Liver (tissue), 9 donors: ENCODE results near the gene SHOC1. TPM values are rescaled to one million over a fixed set of nuclear protein-coding genes. Genes with fewer than 3 reads are reported as not detected.

Experiments used
- DNase-seq: peaks from one replicate; pipeline ENCODE4 v3.0.0-alpha.2; 2017; ENCODE audit warnings: low spot score
- H3K27ac ChIP-seq, 2 donors: one replicate each; pipeline ENCODE4 v1.7.0; 2013; ENCODE audit warnings: inconsistent platforms in 2 of 2, low read length in 2 of 2, control low read depth in 1 of 2, low read depth in 1 of 2, mild to moderate bottlenecking in 1 of 2
- H3K27me3 ChIP-seq, 4 donors: one replicate each; pipeline versions ENCODE4 v1.6.1 to v1.7.0; 2013; ENCODE audit warnings: low read length in 3 of 4, inconsistent platforms in 1 of 4, mild to moderate bottlenecking in 1 of 4, moderate library complexity in 1 of 4; ENCODE audit not compliant: control insufficient read depth in 4 of 4, insufficient read depth in 4 of 4
- H3K36me3 ChIP-seq, 4 donors: one replicate each; pipeline versions ENCODE4 v1.6.1 to v1.7.0; 2013; ENCODE audit warnings: low read length in 3 of 4, mild to moderate bottlenecking in 3 of 4, low read depth in 1 of 4, moderate library complexity in 1 of 4; ENCODE audit not compliant: control insufficient read depth in 4 of 4, insufficient read depth in 3 of 4
- H3K4me1 ChIP-seq, 4 donors: one replicate each; pipeline versions ENCODE4 v1.6.1 to v1.7.0; 2013; ENCODE audit warnings: low read length in 3 of 4, mild to moderate bottlenecking in 3 of 4, moderate library complexity in 1 of 4; ENCODE audit not compliant: control insufficient read depth in 4 of 4, insufficient read depth in 4 of 4
- H3K4me3 ChIP-seq, 3 donors: one replicate each; pipeline versions ENCODE4 v1.6.1 to v1.7.0; 2013; ENCODE audit warnings: low read length in 3 of 3, control low read depth in 1 of 3, low read depth in 1 of 3, mild to moderate bottlenecking in 1 of 3
- H3K9ac ChIP-seq, 2 donors: one replicate each; pipeline ENCODE4 v1.7.0; 2013; ENCODE audit warnings: low read length in 2 of 2, mild to moderate bottlenecking in 2 of 2, moderate library complexity in 2 of 2, control low read depth in 1 of 2, low read depth in 1 of 2
- H3K9me3 ChIP-seq, 4 donors: one replicate each; pipeline versions ENCODE4 v1.6.1 to v1.7.0; 2013; ENCODE audit warnings: low read length in 3 of 4; ENCODE audit not compliant: control insufficient read depth in 4 of 4
- FOXA1 ChIP-seq: IDR thresholded peaks from 2 replicates; pipeline ENCODE4 v1.6.1; 2016; ENCODE audit warnings: antibody characterized with exemption
- FOXA2 ChIP-seq: IDR thresholded peaks from 2 replicates; pipeline ENCODE4 v1.6.1; 2016; ENCODE audit warnings: antibody characterized with exemption
- HNF4A ChIP-seq, 2 donors: conservative IDR thresholded peaks; 2 replicates each; pipeline ENCODE4 v1.6.1; 2016; ENCODE audit warnings: antibody characterized with exemption in 2 of 2, mild to moderate bottlenecking in 2 of 2
- JUND ChIP-seq, 2 donors: IDR thresholded peaks; 2 replicates each; pipeline ENCODE4 v1.6.1; 2016; ENCODE audit warnings: antibody characterized with exemption in 2 of 2
- RXRA ChIP-seq, 2 donors: IDR thresholded peaks; 2 replicates each; pipeline ENCODE4 v1.6.1; 2017 to 2018; ENCODE audit warnings: antibody characterized with exemption in 2 of 2, mild to moderate bottlenecking in 1 of 2
- SP1 ChIP-seq: IDR thresholded peaks from 2 replicates; pipeline ENCODE4 v1.6.1; 2018; ENCODE audit warnings: antibody characterized with exemption, mild to moderate bottlenecking
- TAF1 ChIP-seq: conservative IDR thresholded peaks from 2 replicates; pipeline ENCODE4 v1.6.1; 2016; ENCODE audit warnings: antibody characterized with exemption, mild to moderate bottlenecking
- YY1 ChIP-seq: IDR thresholded peaks from 2 replicates; pipeline ENCODE4 v1.6.1; 2016; ENCODE audit warnings: antibody characterized with exemption, mild to moderate bottlenecking
- WGBS: extraction: QIAGEN DNeasy Blood & Tissue Kit; methylation state at CpG from one replicate; pipeline ENCODE4 v1.1.7; 2013; 5-methylcytosine and 5-hydroxymethylcytosine counted together
- polyA plus RNA-seq, 2 donors: library from polyadenylated mRNA; stranded (reverse) in 1 of 2; unstranded in 1 of 2; fragments of 200-250 nt in 1 of 2; fragments of >200 nt in 1 of 2; fragmentation: Nextera tagmentation in 1 of 2; extraction: Ambion mirVana in 1 of 2; gene quantifications; one replicate each; pipeline versions ENCODE4 v1.2.1 to v1.2.3, GENCODE V29; 2013 to 2015
- total RNA-seq, 2 donors: library from RNA; depleted of rRNA; stranded (reverse); fragments of >200 nt; gene quantifications; one replicate each; pipeline ENCODE4 v1.2.3, GENCODE V29; 2014
- TF ChIP-seq, protein P1 (sequence below): IDR thresholded peaks from 2 replicates; pipeline ENCODE4 v1.6.1; 2016; ENCODE audit warnings: antibody characterized with exemption, mild to moderate bottlenecking
- TF ChIP-seq, protein P2 (sequence below): fragments of 150-350 bp; IDR thresholded peaks from 2 replicates; pipeline ENCODE4 v1.5.1; 2017; ENCODE audit warnings: improper control_type of control experiment, low read depth, low read length; ENCODE audit not compliant: missing input control
- TF ChIP-seq, protein P3 (sequence below): IDR thresholded peaks from 2 replicates; pipeline ENCODE4 v1.6.1; 2016; ENCODE audit warnings: antibody characterized with exemption
- TF ChIP-seq, protein P4 (sequence below): IDR thresholded peaks from 2 replicates; pipeline ENCODE4 v1.6.1; 2016; ENCODE audit warnings: antibody characterized with exemption
- TF ChIP-seq, protein P5 (sequence below): IDR thresholded peaks from 2 replicates; pipeline ENCODE4 v1.6.1; 2016; ENCODE audit warnings: antibody characterized with exemption
- donor health status: healthy.
- donor health status: healthy.
- donor health status: healthy.
- donor health status: healthy.
- donor health status: healthy.

Gene SHOC1
- total and polyA plus RNA-seq, 4 donors = 0.13 TPM; not detected in 3

DNA sequence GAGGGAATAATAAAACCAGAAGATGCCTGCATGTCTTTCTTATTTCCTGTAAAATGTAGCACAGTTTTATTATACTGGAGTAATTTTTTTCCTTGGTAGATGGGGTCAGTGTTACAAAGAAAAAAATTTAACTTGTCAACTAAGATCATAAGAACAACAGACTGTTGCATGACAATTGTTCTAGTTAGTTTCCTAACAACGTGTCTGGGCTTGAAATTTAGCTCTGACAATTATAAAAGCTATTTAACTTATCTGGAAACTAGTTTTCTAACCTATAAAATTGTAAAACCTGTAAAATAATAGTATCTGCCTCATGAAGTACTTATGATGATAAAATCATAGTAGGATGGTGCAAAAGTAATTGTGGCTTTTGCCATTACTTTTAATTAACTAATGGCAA lies 4.9 kb downstream of the SHOC1 start:
- Histone ChIP-seq H3K4me1 (no peaks in the 10 kb centered on the region), H3K36me3 (no peaks in the 10 kb centered on the region), H3K27ac (no peak overlapping the region), H3K9ac (no peak overlapping the region), H3K27me3 (no peaks in the 10 kb centered on the region), H3K4me3 (no peak overlapping the region), H3K9me3 (no peaks in the 10 kb centered on the region)
- WGBS = 90% methylated on average over 1 of the region's 1 CpG
- TF ChIP-seq, protein P1, sequence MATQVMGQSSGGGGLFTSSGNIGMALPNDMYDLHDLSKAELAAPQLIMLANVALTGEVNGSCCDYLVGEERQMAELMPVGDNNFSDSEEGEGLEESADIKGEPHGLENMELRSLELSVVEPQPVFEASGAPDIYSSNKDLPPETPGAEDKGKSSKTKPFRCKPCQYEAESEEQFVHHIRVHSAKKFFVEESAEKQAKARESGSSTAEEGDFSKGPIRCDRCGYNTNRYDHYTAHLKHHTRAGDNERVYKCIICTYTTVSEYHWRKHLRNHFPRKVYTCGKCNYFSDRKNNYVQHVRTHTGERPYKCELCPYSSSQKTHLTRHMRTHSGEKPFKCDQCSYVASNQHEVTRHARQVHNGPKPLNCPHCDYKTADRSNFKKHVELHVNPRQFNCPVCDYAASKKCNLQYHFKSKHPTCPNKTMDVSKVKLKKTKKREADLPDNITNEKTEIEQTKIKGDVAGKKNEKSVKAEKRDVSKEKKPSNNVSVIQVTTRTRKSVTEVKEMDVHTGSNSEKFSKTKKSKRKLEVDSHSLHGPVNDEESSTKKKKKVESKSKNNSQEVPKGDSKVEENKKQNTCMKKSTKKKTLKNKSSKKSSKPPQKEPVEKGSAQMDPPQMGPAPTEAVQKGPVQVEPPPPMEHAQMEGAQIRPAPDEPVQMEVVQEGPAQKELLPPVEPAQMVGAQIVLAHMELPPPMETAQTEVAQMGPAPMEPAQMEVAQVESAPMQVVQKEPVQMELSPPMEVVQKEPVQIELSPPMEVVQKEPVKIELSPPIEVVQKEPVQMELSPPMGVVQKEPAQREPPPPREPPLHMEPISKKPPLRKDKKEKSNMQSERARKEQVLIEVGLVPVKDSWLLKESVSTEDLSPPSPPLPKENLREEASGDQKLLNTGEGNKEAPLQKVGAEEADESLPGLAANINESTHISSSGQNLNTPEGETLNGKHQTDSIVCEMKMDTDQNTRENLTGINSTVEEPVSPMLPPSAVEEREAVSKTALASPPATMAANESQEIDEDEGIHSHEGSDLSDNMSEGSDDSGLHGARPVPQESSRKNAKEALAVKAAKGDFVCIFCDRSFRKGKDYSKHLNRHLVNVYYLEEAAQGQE = no peak
- TF ChIP-seq RXRA (IDR thresholded peaks at IDR 0.05) (no peak), HNF4A (conservative IDR thresholded peaks at IDR 0.05) (no peak), SP1 (no peak)
- TF ChIP-seq, protein P2, sequence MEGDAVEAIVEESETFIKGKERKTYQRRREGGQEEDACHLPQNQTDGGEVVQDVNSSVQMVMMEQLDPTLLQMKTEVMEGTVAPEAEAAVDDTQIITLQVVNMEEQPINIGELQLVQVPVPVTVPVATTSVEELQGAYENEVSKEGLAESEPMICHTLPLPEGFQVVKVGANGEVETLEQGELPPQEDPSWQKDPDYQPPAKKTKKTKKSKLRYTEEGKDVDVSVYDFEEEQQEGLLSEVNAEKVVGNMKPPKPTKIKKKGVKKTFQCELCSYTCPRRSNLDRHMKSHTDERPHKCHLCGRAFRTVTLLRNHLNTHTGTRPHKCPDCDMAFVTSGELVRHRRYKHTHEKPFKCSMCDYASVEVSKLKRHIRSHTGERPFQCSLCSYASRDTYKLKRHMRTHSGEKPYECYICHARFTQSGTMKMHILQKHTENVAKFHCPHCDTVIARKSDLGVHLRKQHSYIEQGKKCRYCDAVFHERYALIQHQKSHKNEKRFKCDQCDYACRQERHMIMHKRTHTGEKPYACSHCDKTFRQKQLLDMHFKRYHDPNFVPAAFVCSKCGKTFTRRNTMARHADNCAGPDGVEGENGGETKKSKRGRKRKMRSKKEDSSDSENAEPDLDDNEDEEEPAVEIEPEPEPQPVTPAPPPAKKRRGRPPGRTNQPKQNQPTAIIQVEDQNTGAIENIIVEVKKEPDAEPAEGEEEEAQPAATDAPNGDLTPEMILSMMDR = no peak
- no peak for DNase-seq

DNA sequence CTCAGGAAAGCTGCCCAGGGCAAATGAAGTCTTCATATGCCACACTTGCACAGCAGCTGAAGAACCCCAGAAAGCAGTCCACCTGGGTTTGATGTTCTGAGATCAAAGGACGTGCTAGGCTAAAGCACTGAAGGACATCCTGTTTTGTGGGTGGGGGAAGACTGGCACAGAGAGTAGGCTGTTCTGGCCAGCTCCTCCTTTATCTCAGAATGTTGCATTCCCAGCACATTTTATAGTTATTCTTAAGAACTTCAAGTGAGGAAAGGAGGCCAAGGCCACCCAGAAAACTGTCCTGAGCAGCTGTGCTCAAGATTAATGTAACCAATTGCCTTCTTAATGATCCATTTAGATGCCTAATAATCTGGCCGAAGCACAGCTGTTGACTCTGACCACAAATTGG lies 10.9 kb downstream of the SHOC1 start:
- Histone ChIP-seq H3K27me3 (no peaks in the 10 kb centered on the region), H3K9ac (no peak overlapping the region), H3K27ac (no peak overlapping the region), H3K4me3 (no peak overlapping the region), H3K9me3 (no peaks in the 10 kb centered on the region), H3K36me3 (no peaks in the 10 kb centered on the region), H3K4me1 (no peaks in the 10 kb centered on the region)
- TF ChIP-seq, protein P3, sequence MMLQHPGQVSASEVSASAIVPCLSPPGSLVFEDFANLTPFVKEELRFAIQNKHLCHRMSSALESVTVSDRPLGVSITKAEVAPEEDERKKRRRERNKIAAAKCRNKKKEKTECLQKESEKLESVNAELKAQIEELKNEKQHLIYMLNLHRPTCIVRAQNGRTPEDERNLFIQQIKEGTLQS = no peak
- no peak for TF ChIP-seq TAF1
- TF ChIP-seq, protein P4, sequence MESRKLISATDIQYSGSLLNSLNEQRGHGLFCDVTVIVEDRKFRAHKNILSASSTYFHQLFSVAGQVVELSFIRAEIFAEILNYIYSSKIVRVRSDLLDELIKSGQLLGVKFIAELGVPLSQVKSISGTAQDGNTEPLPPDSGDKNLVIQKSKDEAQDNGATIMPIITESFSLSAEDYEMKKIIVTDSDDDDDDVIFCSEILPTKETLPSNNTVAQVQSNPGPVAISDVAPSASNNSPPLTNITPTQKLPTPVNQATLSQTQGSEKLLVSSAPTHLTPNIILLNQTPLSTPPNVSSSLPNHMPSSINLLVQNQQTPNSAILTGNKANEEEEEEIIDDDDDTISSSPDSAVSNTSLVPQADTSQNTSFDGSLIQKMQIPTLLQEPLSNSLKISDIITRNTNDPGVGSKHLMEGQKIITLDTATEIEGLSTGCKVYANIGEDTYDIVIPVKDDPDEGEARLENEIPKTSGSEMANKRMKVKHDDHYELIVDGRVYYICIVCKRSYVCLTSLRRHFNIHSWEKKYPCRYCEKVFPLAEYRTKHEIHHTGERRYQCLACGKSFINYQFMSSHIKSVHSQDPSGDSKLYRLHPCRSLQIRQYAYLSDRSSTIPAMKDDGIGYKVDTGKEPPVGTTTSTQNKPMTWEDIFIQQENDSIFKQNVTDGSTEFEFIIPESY = no peak
- TF ChIP-seq FOXA1 = no peak
- TF ChIP-seq JUND (IDR thresholded peaks at IDR 0.05) = no peak
- no peak for TF ChIP-seq FOXA2
- TF ChIP-seq YY1 = no peak
- TF ChIP-seq, protein P5, sequence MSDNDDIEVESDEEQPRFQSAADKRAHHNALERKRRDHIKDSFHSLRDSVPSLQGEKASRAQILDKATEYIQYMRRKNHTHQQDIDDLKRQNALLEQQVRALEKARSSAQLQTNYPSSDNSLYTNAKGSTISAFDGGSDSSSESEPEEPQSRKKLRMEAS = no peak
- TF ChIP-seq, protein P1 = no peak
- DNase-seq = no peak
- 81% methylated on average over 2 of the region's 2 CpGs for WGBS
